Uterus (tissue), 4 donors: ENCODE results near the gene SRPRA. TPM values are rescaled to one million over a fixed set of nuclear protein-coding genes. Genes with fewer than 3 reads are reported as not detected.
A peak's percentile ranks its signal among the peaks of the same experiment; 100 is the strongest.

Source experiments
- DNase-seq, 2 donors: peaks; one replicate each; pipeline ENCODE4 v3.0.0-alpha.2; 2019 to 2020
- H3K27ac ChIP-seq, 2 donors: fragments of 200-600 bp; sonication (generic); 1 replicate in 1 of 2; 2 replicates in 1 of 2; pipeline ENCODE4 v1.5.1; 2016 to 2018
- H3K27me3 ChIP-seq, 2 donors: fragments of 200-600 bp; sonication (generic); one replicate each; pipeline ENCODE4 v1.5.1; 2018 to 2019; ENCODE audit warnings: control low read depth in 1 of 2
- H3K36me3 ChIP-seq, 2 donors: fragments of 200-600 bp; sonication (generic); one replicate each; pipeline ENCODE4 v1.5.1; 2019; ENCODE audit warnings: control low read depth in 1 of 2
- H3K4me1 ChIP-seq, 2 donors: fragments of 200-600 bp; sonication (generic); one replicate each; pipeline ENCODE4 v1.5.1; 2018 to 2019; ENCODE audit warnings: control low read depth in 1 of 2
- H3K4me3 ChIP-seq, 2 donors: fragments of 200-600 bp; sonication (generic); 1 replicate in 1 of 2; 2 replicates in 1 of 2; pipeline ENCODE4 v1.5.1; 2018 to 2019; ENCODE audit warnings: mild to moderate bottlenecking in 1 of 2
- H3K9me3 ChIP-seq, 2 donors: fragments of 200-600 bp; sonication (generic); one replicate each; pipeline ENCODE4 v1.5.1; 2019; ENCODE audit warnings: control low read depth in 1 of 2
- CTCF ChIP-seq, 4 experiments: fragments of 200-600 bp in 2 of 4; fragments of 450-650 bp in 2 of 4; sonication (generic) in 2 of 4; IDR thresholded peaks; one replicate each; pipeline ENCODE4 v1.5.1; 2016 to 2019; ENCODE audit warnings: antibody characterized with exemption in 4 of 4, mild to moderate bottlenecking in 2 of 4, moderate library complexity in 1 of 4
- POLR2A ChIP-seq, 2 donors: fragments of 450-650 bp; IDR thresholded peaks; one replicate each; pipeline ENCODE4 v1.6.1; 2016; ENCODE audit warnings: antibody characterized with exemption in 2 of 2, mild to moderate bottlenecking in 1 of 2, moderate library complexity in 1 of 2
- intact Hi-C: fragments of 100-400 bp; cut with DNase I; formaldehyde crosslinking; loops from one replicate; pipeline ENCODE4 v1.15.1; 2023; ENCODE audit warnings: low total_unique reads
- total RNA-seq, 4 donors: library from RNA; depleted of rRNA in 3 of 4; stranded (reverse); fragments of >200 nt in 3 of 4; gene quantifications; one replicate each; pipeline versions ENCODE4 v1.1.0 to v1.2.4, GENCODE V29; 2014 to 2023
- donor health status: DM: yes; HTN: yes; CAD: no.

The SRPRA gene, protein sequence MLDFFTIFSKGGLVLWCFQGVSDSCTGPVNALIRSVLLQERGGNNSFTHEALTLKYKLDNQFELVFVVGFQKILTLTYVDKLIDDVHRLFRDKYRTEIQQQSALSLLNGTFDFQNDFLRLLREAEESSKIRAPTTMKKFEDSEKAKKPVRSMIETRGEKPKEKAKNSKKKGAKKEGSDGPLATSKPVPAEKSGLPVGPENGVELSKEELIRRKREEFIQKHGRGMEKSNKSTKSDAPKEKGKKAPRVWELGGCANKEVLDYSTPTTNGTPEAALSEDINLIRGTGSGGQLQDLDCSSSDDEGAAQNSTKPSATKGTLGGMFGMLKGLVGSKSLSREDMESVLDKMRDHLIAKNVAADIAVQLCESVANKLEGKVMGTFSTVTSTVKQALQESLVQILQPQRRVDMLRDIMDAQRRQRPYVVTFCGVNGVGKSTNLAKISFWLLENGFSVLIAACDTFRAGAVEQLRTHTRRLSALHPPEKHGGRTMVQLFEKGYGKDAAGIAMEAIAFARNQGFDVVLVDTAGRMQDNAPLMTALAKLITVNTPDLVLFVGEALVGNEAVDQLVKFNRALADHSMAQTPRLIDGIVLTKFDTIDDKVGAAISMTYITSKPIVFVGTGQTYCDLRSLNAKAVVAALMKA
- total RNA-seq, result 100 to 1,000 TPM in 1 of 4 donors, 10 to 100 TPM in 3; 34.6 to 129 (median 67.2) TPM

DNA sequence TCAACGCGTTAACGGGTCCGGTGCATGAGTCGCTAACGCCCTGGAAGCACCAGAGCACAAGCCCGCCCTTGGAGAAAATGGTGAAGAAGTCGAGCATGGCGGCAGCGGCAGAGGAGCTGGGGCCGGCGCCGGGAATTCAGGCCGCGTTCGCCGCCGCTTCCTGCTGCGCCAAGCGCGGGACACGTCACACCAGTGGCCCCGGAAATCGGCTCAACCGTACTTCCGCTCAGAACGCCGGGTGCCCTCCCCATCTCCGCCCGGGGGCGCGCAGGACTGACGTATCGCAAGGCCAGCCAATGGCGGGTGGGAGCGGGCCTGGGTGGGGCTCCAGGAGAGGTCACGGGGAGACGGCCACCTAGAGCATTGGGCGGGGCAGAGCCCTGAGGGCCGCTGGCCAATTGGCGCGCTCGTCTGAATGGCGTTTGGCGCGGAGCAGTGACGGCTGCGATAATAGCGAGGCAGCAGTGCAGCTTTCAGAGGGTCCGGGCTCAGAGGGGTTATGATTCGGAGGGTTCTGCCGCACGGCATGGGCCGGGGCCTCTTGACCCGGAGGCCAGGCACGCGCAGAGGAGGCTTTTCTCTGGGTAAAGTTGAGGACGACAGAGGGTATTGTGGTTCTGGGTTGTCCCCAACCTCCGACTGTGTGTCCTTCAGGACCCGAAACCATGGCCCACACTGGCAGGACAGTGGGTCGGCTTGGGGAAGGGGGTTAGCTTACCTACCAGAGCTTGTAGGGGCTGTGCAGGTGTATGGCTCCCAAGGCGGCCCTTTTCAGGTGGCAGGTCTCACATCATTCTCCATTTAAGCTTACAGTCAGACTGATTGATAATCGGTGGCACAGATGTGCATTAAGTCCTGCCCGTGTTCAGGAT lies at the start of gene SRPRA, which contains the start of gene FOXRED1:
Gene SRPRA (minus strand): TSS at position 188 of the 872 bp plus-strand sequence. CDS start 91 bp downstream, at position 97.
Gene FOXRED1 (plus strand): TSS at position 447 of the 872 bp plus-strand sequence. CDS start 53 bp downstream, at position 500.
- Histone ChIP-seq H3K27me3 (no peaks in the 10 kb centered on the region), H3K4me3 (peak within 1 kb of the TSS; percentile 68 to 82), H3K36me3 (no peaks in the 10 kb centered on the region), H3K4me1 (peaks cover 0 to 6% of the 10 kb centered on the region in 2 donors), H3K9me3 (no peaks in the 10 kb centered on the region), H3K27ac (peak within 1 kb of the TSS; percentile 75 to 91)
- intact Hi-C loops, result no loop called here
- DNase-seq, result peak; percentile 99
- TF ChIP-seq CTCF (IDR thresholded peaks at IDR 0.05) (peak in 1 of 4 experiments; percentile 16), POLR2A (IDR thresholded peaks at IDR 0.05) (peak; percentile 32 to 83)

DNA sequence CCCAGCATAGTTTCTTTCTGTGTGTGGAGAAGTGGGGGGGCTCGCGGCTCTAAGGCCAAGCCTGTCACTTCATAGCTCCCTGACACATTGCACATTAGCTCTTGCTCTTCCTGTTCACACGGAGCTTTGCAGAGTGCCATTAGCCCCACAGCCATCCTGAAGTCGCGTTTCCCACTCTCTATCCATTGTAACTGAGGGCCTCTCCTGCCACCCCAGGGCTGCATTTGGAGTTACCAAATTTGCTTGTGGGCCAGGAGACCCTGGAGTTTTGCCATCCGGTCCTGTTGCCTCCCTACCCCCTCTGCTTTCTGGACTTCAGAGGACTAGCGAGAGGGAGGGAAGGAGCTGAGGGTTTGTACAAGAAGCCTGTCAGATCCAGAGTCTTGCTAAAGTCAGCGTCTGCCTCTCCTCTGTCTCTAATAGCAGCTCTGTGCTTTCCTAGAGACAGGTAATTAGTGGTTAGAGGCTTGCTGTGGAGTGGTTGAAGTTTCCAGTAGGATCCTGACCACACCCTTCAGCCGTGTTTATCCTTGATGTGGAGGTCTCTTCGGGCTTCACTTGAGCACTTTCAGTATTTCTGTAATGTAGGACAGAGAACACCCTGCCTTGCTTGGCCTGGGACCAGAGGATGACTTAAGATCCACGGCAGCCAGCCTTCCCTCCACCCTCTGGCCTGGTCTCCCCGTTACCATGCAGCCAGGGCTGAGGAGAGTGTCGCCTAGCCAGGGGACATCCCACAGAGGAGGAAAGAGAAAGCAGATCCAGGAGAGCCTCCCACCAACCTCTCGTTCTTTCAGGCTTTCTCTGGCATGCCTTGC lies 49.3 kb upstream of the SRPRA start:
- H3K27ac ChIP-seq, result peak overlapping the region; percentile 80 to 90
- DNase-seq, result peak; percentile 84 to 88
- H3K4me3 ChIP-seq, result peak overlapping the region in 1 of 2 donors; percentile 8
- H3K4me1 ChIP-seq, result peaks cover 0 to 4% of the 10 kb centered on the region in 2 donors
- no peaks in the 10 kb centered on the region for H3K9me3 ChIP-seq
- TF ChIP-seq CTCF (IDR thresholded peaks at IDR 0.05) (no peak), POLR2A (IDR thresholded peaks at IDR 0.05) (peak in 1 of 2 donors; percentile 17)
- H3K36me3 ChIP-seq, result no peaks in the 10 kb centered on the region
- intact Hi-C loops, result loop anchor here (10.0 kb wide), 1 partner anchor 97 kb away; no protein-coding TSS in a partner anchor
- H3K27me3 ChIP-seq, result no peaks in the 10 kb centered on the region

DNA sequence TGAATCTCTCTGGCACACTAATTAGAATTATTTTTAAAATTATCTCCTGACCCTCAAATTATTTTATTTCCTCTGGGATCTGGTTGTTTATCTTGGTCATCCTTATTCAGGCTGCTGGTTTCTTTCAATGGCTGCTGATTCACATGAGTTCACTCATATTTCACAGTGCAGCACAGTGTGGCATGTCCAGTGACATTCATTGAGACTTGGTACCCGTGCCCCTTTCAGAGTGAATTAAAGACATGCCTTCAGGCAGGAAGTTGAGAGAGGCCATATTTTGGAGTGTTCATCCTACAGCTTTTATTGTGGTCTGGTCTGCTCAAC lies 48.7 kb upstream of the SRPRA start:
- Histone ChIP-seq H3K27me3 (no peaks in the 10 kb centered on the region), H3K27ac (peak overlapping the region; percentile 80 to 90), H3K9me3 (no peaks in the 10 kb centered on the region), H3K4me3 (no peak overlapping the region), H3K4me1 (peaks cover 0 to 4% of the 10 kb centered on the region in 2 donors), H3K36me3 (no peaks in the 10 kb centered on the region)
- TF ChIP-seq CTCF (IDR thresholded peaks at IDR 0.05) (no peak), POLR2A (IDR thresholded peaks at IDR 0.05) (no peak)
- no peak for DNase-seq
- intact Hi-C loops, result loop anchor here (10.0 kb wide), 1 partner anchor 97 kb away; no protein-coding TSS in a partner anchor

- Histone ChIP-seq H3K4me1 (no peaks in the 10 kb centered on the region), H3K9me3 (no peaks in the 10 kb centered on the region), H3K27me3 (no peaks in the 10 kb centered on the region), H3K4me3 (no peak overlapping the region), H3K36me3 (no peaks in the 10 kb centered on the region), H3K27ac (no peak overlapping the region)
- no peak for DNase-seq
- intact Hi-C loops, result loop anchor here (10.0 kb wide), 1 partner anchor 101 kb away; no protein-coding TSS in a partner anchor
- TF ChIP-seq CTCF (IDR thresholded peaks at IDR 0.05) (no peak), POLR2A (IDR thresholded peaks at IDR 0.05) (no peak)
These were observed 45.1 kb upstream of the SRPRA start for GRCh38 chr11:126313826-126314225.
